Muscle layer of duodenum (tissue), 2 donors: ENCODE data around the gene WFDC12.

Experiments
- H3K27ac ChIP-seq: one replicate; pipeline ENCODE4 v1.7.0; 2013; ENCODE audit warnings: mild to moderate bottlenecking, low read length
- H3K27me3 ChIP-seq: one replicate; pipeline ENCODE4 v1.7.0; 2013; ENCODE audit warnings: low read depth, mild to moderate bottlenecking, control low read depth, low read length
- H3K36me3 ChIP-seq, 2 donors: one replicate each; pipeline ENCODE4 v1.7.0; 2013; ENCODE audit warnings: low read length in 2 of 2, control low read depth in 1 of 2, mild to moderate bottlenecking in 1 of 2; ENCODE audit not compliant: insufficient read depth in 2 of 2, control insufficient read depth in 1 of 2
- H3K4me1 ChIP-seq, 2 donors: one replicate each; pipeline ENCODE4 v1.7.0; 2013; ENCODE audit warnings: low read length in 2 of 2, mild to moderate bottlenecking in 2 of 2, control low read depth in 1 of 2, moderate library complexity in 1 of 2; ENCODE audit not compliant: insufficient read depth in 2 of 2, control insufficient read depth in 1 of 2
- H3K4me3 ChIP-seq, 2 donors: one replicate each; pipeline ENCODE4 v1.7.0; 2013; ENCODE audit warnings: low read length in 2 of 2, low read depth in 1 of 2, mild to moderate bottlenecking in 1 of 2
- H3K9me3 ChIP-seq, 2 donors: one replicate each; pipeline ENCODE4 v1.7.0; 2013; ENCODE audit warnings: low read length in 2 of 2, control low read depth in 1 of 2, mild to moderate bottlenecking in 1 of 2; ENCODE audit not compliant: control insufficient read depth in 1 of 2
- donor health status: healthy.

Gene WFDC12

DNA sequence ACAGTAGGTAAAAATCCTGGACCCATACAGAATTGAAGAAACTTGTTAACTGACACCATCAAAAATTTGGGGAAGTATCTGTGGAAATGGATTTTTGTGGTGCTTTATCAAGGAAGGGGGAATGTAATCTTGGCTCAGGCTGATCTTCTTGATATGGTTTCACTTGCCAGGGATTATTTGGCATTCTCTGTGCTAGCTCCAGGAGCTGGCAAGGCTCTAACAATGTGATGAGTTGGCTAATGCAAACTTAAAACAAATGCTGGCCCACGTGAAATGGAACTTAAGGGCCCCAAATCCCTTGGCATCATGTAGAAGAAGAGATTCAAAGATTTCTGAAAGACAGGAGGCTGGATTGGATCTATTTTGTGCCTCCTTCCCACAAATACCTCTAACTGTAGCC is 36.5 kb downstream of the WFDC12 start:
- H3K9me3 ChIP-seq, result peaks cover under 1 to 3% of the 10 kb centered on the region in 2 donors
- H3K36me3 ChIP-seq, result peaks cover 0 to 9% of the 10 kb centered on the region in 2 donors
- H3K4me3 ChIP-seq, result no peak overlapping the region
- no peaks in the 10 kb centered on the region for H3K27me3 ChIP-seq
- H3K27ac ChIP-seq, result no peak overlapping the region
- no peaks in the 10 kb centered on the region for H3K4me1 ChIP-seq

DNA sequence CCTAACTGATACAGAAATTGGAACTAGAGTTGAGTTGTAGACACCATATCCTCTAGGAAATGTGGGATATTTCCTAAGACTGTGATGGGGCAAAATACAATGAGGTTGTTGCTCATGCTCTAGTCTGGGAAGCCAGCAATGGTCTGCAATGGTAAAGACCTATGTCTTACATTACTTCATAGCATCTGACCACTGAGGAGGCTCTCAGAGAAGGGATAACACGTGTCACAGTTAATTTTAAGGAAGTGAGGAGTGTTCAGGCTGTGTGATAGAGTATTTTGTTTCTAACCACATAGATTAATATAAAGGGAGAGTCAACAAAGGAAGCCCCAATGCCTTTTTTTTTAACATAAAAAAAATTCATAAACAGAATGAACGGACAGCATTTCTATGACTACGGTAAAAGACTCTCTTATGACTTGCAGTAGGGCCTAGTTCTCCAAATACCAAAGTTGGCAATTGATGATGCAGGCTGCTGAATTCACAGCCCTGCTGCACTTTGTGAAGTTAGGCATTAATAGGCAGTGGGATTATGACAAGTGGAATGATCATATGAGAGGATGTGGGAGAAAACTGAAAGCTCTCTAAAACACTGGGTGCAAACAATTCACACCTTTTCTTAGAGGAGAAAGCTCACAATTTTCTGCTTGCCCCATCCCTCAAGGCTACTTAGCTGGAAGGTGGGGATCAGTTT is 37.0 kb downstream of the WFDC12 start:
- Histone ChIP-seq H3K4me1 (no peaks in the 10 kb centered on the region), H3K27ac (no peak overlapping the region), H3K9me3 (peaks cover 5 to 8% of the 10 kb centered on the region in 2 donors), H3K36me3 (peaks cover 0 to 15% of the 10 kb centered on the region in 2 donors), H3K27me3 (no peaks in the 10 kb centered on the region), H3K4me3 (no peak overlapping the region)

DNA sequence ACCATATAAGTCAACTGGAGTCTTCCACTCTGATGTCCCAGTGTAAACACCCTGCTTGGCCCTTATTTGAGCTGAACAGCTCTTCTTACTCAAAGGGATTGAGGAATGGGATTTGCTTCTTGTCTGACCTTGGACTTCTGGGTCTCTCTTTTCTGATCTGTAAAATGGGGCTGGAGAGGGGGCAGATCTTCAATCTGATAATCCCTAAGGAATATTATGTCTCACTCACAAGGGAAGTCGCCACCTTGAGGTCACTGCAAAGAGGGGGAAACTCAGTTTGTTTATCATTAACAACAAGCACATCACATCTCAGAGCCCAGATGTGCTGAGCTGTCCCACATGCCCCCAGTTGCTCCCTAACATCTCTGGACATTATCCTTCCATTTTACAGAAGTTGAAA is 38.4 kb downstream of the WFDC12 start:
- Histone ChIP-seq H3K4me1 (no peaks in the 10 kb centered on the region), H3K36me3 (peaks cover 0 to 27% of the 10 kb centered on the region in 2 donors), H3K27me3 (no peaks in the 10 kb centered on the region), H3K4me3 (no peak overlapping the region), H3K27ac (no peak overlapping the region), H3K9me3 (peaks cover 5 to 8% of the 10 kb centered on the region in 2 donors)

DNA sequence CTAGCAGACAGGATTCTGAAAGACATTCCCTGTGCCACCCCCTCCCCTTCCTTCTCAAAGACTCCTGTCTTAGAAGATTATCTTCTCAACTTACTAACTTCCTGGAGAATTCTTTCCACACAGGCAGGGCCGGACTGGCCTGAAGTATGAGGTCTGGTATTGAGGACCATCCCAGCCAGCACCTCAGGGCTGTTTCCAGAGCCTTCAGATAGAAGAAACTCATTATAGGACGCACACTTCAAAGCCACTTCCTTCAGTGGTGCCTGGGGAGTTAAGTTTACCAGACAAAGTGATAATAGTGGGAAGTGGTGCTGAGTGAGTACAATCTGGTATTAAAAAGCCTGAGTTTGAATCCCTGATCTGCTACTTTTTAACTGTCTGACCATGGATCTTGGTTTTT is 39.0 kb downstream of the WFDC12 start:
- Histone ChIP-seq H3K27me3 (no peaks in the 10 kb centered on the region), H3K27ac (no peak overlapping the region), H3K36me3 (peaks cover 0 to 32% of the 10 kb centered on the region in 2 donors), H3K9me3 (peaks cover 5 to 8% of the 10 kb centered on the region in 2 donors), H3K4me3 (no peak overlapping the region), H3K4me1 (no peaks in the 10 kb centered on the region)

DNA sequence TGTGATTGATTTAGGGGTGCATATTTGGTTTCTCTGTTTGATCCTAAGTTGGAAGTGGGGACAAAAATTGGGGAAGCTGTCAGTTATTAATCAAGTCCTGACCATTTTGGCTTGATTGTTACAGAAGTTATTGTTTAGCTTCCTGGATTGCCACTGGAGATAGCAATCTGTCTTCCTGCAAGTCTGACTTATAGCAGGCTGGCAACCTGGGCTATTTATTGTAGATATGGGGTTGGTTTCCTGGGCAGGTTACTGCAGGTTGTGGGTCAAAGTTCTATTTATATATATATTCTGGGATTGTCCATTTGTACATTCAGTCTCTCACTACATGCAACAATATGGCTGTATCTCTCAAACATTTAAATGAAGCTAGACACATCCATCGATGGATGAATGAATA is 41.1 kb downstream of the WFDC12 start:
- Histone ChIP-seq H3K27ac (no peak overlapping the region), H3K27me3 (no peaks in the 10 kb centered on the region), H3K4me3 (no peak overlapping the region), H3K4me1 (no peaks in the 10 kb centered on the region), H3K9me3 (peaks cover 5 to 8% of the 10 kb centered on the region in 2 donors), H3K36me3 (peaks cover 6 to 39% of the 10 kb centered on the region in 2 donors)

DNA sequence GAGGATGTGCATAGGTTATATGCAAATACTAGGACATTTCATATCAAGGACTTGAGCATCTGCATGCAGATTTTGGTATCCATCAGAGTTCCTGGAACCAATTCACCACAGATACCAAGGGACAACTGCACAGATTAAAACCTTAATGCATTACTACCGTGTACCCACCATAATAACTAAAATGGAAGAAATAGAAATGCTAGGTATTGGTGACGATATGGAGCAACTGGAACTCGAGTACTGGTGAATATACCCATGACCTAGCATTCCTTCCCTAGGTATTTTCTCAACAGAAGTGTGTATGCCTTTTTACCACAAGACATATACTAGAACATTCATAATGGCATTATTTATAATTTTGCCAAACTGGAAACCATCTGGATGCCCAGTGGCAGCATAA is 41.8 kb downstream of the WFDC12 start:
- Histone ChIP-seq H3K9me3 (peaks cover 5 to 8% of the 10 kb centered on the region in 2 donors), H3K4me1 (no peaks in the 10 kb centered on the region), H3K27me3 (no peaks in the 10 kb centered on the region), H3K4me3 (no peak overlapping the region), H3K27ac (no peak overlapping the region), H3K36me3 (peaks cover 9 to 44% of the 10 kb centered on the region in 2 donors)

DNA sequence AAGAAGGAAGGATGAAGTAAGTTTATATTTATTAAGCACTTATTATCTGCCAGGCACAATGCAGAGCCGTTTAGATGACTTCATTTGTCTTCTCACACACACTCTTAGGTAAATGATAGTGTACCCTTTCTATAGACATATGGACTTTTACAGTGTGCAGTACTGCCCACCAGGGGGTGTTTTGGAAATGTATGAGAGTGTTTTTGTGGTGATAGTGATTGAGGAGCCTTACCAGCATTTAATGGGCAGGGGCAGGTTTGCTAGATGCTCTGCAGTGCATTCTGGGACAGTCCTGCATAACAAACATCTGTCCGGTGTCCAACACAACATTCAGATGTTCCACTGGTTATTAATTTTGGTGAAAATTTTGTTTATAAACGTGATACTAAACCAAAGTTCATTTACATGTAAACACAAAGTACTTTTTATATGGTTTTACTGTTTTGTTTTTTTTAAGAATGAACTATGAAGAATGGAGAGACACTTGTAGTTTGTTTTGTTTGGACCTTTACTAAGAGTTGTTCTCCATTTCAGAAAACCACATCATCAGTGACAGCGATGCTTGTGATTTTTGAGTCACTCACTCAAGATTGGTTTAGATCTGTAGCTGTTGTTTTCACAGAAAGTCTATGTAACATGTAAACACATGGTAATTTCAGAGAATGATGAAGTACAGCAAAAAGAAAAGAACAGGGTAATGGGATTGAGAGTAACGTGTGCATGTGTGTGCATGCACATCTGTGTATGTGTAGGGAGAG is 43.2 kb downstream of the WFDC12 start:
- Histone ChIP-seq H3K27ac (no peak overlapping the region), H3K4me1 (no peaks in the 10 kb centered on the region), H3K4me3 (no peak overlapping the region), H3K36me3 (peaks cover 9 to 58% of the 10 kb centered on the region in 2 donors), H3K9me3 (peaks cover 5 to 8% of the 10 kb centered on the region in 2 donors), H3K27me3 (no peaks in the 10 kb centered on the region)

DNA sequence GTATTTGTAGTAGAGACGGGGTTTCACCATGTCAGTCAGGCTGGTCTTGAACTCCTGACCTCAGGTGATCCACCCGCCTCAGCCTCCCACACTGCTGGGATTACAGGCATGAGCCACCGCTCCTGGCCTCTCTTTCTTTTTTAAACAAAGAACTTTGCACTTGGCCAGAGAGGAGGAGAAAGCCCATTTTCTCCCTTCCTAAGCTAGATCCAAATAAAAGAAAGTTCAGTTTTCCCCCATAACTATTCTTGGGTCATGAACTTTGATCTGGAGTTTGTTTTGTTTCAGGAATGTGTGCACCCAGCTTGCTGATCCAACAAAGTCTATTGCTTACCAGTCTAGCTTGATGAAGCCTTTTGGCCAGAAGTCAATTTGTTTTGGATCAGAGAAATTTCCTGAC is 46.7 kb downstream of the WFDC12 start:
- H3K27ac ChIP-seq, result no peak overlapping the region
- H3K36me3 ChIP-seq, result peaks cover 22 to 60% of the 10 kb centered on the region in 2 donors
- no peaks in the 10 kb centered on the region for H3K27me3 ChIP-seq
- no peak overlapping the region for H3K4me3 ChIP-seq
- no peaks in the 10 kb centered on the region for H3K4me1 ChIP-seq
- peaks cover 2% of the 10 kb centered on the region in 2 donors for H3K9me3 ChIP-seq
